UCSD-AML1 (cell line): ENCODE data around the gene SP2.

ENCODE experiments used
- DNase-seq: peaks from one replicate; lab custom pipeline; 2025; ENCODE audit not compliant: unreplicated experiment; lab: John Stamatoyannopoulos, UW

SP2 gene

GRCh38 chr17:47895856-47896671 lies at the start of gene SP2:
Gene SP2, plus strand, starts transcription at chr17:47896236. Its CDS starts 51 bp downstream, at chr17:47896287.
- DNase-seq: peak; percentile 99

- DNase-seq: peak; percentile 38
Observed at GRCh38 chr17:47846716-47847340, 49.2 kb upstream of the SP2 start.

- peak; percentile 50 for DNase-seq
Observed at GRCh38 chr17:47847341-47848197, 48.5 kb upstream of the SP2 start.

GRCh38 chr17:47848198-47848513 lies 47.9 kb upstream of the SP2 start:
- no peak for DNase-seq

- no peak for DNase-seq
Observed at GRCh38 chr17:47850373-47850691, 45.7 kb upstream of the SP2 start.

GRCh38 chr17:47850692-47851573 lies 45.1 kb upstream of the SP2 start, which contains the start of gene SP6:
Gene SP6, minus strand, starts transcription at chr17:47851163. Its CDS starts 2,734 bp downstream, at chr17:47848429.
- DNase-seq: no peak

- no peak for DNase-seq
Observed at GRCh38 chr17:47851764-47852112, 44.3 kb upstream of the SP2 start.

- DNase-seq: no peak
Observed at GRCh38 chr17:47852113-47852949, 43.7 kb upstream of the SP2 start.

- no peak for DNase-seq
Observed at GRCh38 chr17:47853616-47854015, 42.4 kb upstream of the SP2 start.

GRCh38 chr17:47855737-47856136 lies 40.3 kb upstream of the SP2 start:
- peak; percentile 39 for DNase-seq

- no peak for DNase-seq
Observed at GRCh38 chr17:47856830-47857229, 39.2 kb upstream of the SP2 start.

- DNase-seq: no peak
Observed at GRCh38 chr17:47857551-47858455, 38.2 kb upstream of the SP2 start.

GRCh38 chr17:47860386-47860785 lies 35.6 kb upstream of the SP2 start:
- DNase-seq: no peak

- DNase-seq: no peak
Observed at GRCh38 chr17:47862621-47863440, 33.2 kb upstream of the SP2 start.

- no peak for DNase-seq
Observed at GRCh38 chr17:47864791-47865216, 31.2 kb upstream of the SP2 start.

GRCh38 chr17:47866941-47867340 lies 29.1 kb upstream of the SP2 start:
- DNase-seq: no peak

GRCh38 chr17:47867813-47868533 lies 28.1 kb upstream of the SP2 start:
- DNase-seq: no peak
